ENCODE measurements around the gene ALPK1.

DNA sequence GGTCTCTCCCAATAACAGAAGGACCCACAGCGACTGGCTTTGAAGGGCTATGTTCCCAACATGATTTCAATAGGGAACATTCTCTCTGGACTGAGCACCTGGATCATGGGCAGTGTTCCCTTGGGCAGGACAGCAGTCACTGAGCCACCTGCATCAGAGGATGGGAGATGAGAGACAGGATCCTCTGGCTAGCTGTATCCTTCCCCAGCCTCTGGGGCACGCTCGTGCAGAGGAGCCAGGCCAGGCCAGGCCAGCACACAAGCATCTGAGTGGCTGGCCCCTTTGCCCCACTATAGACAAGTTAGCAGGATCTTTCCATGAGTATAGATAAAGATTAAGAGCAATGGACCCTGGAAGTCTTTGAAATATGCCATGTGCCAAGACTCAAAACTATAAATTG, 152.5 kb downstream of the ALPK1 start:
- TF ChIP-seq POLR2A (IDR thresholded peaks at IDR 0.05), result no peak
- TF ChIP-seq, protein P1, sequence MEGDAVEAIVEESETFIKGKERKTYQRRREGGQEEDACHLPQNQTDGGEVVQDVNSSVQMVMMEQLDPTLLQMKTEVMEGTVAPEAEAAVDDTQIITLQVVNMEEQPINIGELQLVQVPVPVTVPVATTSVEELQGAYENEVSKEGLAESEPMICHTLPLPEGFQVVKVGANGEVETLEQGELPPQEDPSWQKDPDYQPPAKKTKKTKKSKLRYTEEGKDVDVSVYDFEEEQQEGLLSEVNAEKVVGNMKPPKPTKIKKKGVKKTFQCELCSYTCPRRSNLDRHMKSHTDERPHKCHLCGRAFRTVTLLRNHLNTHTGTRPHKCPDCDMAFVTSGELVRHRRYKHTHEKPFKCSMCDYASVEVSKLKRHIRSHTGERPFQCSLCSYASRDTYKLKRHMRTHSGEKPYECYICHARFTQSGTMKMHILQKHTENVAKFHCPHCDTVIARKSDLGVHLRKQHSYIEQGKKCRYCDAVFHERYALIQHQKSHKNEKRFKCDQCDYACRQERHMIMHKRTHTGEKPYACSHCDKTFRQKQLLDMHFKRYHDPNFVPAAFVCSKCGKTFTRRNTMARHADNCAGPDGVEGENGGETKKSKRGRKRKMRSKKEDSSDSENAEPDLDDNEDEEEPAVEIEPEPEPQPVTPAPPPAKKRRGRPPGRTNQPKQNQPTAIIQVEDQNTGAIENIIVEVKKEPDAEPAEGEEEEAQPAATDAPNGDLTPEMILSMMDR (IDR thresholded peaks at IDR 0.05), result no peak
- TF ChIP-seq POLR2AphosphoS5 (IDR thresholded peaks at IDR 0.05), result no peak

All from suprapubic skin (tissue), 4 donors.